Breast epithelium (tissue), 3 donors: ENCODE data around the gene VSTM2B.

ENCODE experiments used
- CTCF ChIP-seq, 3 donors: fragments of 450-650 bp; IDR thresholded peaks; one replicate each; pipeline ENCODE4 v1.5.1; 2016 to 2017; ENCODE audit warnings: antibody characterized with exemption in 3 of 3, mild to moderate bottlenecking in 3 of 3, moderate library complexity in 3 of 3
- POLR2A ChIP-seq: fragments of 450-650 bp; IDR thresholded peaks from one replicate; pipeline ENCODE4 v1.6.1; 2016; ENCODE audit warnings: antibody characterized with exemption, mild to moderate bottlenecking, moderate library complexity
- POLR2AphosphoS5 ChIP-seq, 3 donors: sonication (generic); formaldehyde crosslinking; IDR thresholded peaks; one replicate each; pipeline ENCODE4 v1.6.1; 2017; ENCODE audit warnings: antibody characterized with exemption in 3 of 3

GRCh38 chr19:29530540-29531457 lies 5.0 kb downstream of the VSTM2B start:
- TF ChIP-seq POLR2AphosphoS5 (IDR thresholded peaks at IDR 0.05), result no peak
- TF ChIP-seq CTCF (IDR thresholded peaks at IDR 0.05), result no peak
- no peak for TF ChIP-seq POLR2A
